ENCODE data around the gene NFATC1. TPM values are rescaled to one million over a fixed set of nuclear protein-coding genes. Genes with fewer than 3 reads are reported as not detected.

NFATC1 gene
- polyA plus RNA-seq, 1 donor from 2014 or later: 0.37 TPM

- Histone ChIP-seq H3K4me2 (ENCODE audit: low read length) (no peak overlapping the region), H3K9me3 (ENCODE audit: low read length) (no peaks in the 10 kb centered on the region), H3K27ac (ENCODE audit: low read length) (no peak overlapping the region), H3K4me3 (ENCODE audit: low read length) (no peak overlapping the region), H3K79me2 (replicated peaks; ENCODE audit: insufficient read depth, low read length) (no peaks in the 10 kb centered on the region), H3K36me3 (ENCODE audit: insufficient read depth, low read length) (no peaks in the 10 kb centered on the region), H4K20me1 (ENCODE audit: insufficient read depth) (no peaks in the 10 kb centered on the region), H3K27me3 (ENCODE audit: insufficient read depth, low read depth, low read length) (no peaks in the 10 kb centered on the region), H3K9me2 (ENCODE audit: insufficient read depth, low read length) (no peaks in the 10 kb centered on the region), H3F3A (ENCODE audit: insufficient read depth, low read length, poor library complexity, severe bottlenecking) (no peaks in the 10 kb centered on the region), H2AFZ (ENCODE audit: low read depth, low read length) (no peak overlapping the region), H3K9ac (ENCODE audit: low read length) (no peak overlapping the region)
- no peak for TF ChIP-seq TAF1 (IDR thresholded peaks at IDR 0.05; ENCODE audit: low read depth)
- no peak for TF ChIP-seq EP300 (conservative IDR thresholded peaks at IDR 0.05; ENCODE audit: poor library complexity, severe bottlenecking)
- no peak for TF ChIP-seq SMC3 (conservative IDR thresholded peaks at IDR 0.05; ENCODE audit: poor library complexity)
- no peak for TF ChIP-seq RAD21 (conservative IDR thresholded peaks at IDR 0.05)
- TF ChIP-seq MXI1 (conservative IDR thresholded peaks at IDR 0.05; ENCODE audit: poor library complexity, severe bottlenecking): no peak
- TF ChIP-seq POLR2AphosphoS5 (IDR thresholded peaks at IDR 0.05): no peak
- no peak for TF ChIP-seq CTCF (IDR thresholded peaks at IDR 0.05; ENCODE audit: poor library complexity, severe bottlenecking)
- TF ChIP-seq EZH2 (IDR thresholded peaks at IDR 0.05; ENCODE audit: borderline replicate concordance, insufficient read depth, low read length, poor library complexity, severe bottlenecking): no peak
- no peak for TF ChIP-seq REST (IDR thresholded peaks at IDR 0.05; ENCODE audit: borderline replicate concordance)
Measured at GRCh38 chr18:79453816-79454735, 58.3 kb downstream of the NFATC1 start.

- Histone ChIP-seq H3K9ac (ENCODE audit: low read length) (no peak overlapping the region), H3K4me3 (ENCODE audit: low read length) (no peak overlapping the region), H3K36me3 (ENCODE audit: insufficient read depth, low read length) (no peaks in the 10 kb centered on the region), H3K27ac (ENCODE audit: low read length) (no peak overlapping the region), H3F3A (ENCODE audit: insufficient read depth, low read length, poor library complexity, severe bottlenecking) (no peaks in the 10 kb centered on the region), H4K20me1 (ENCODE audit: insufficient read depth) (no peaks in the 10 kb centered on the region), H3K27me3 (ENCODE audit: insufficient read depth, low read depth, low read length) (no peaks in the 10 kb centered on the region), H3K9me2 (ENCODE audit: insufficient read depth, low read length) (no peaks in the 10 kb centered on the region), H3K4me2 (ENCODE audit: low read length) (no peak overlapping the region), H3K9me3 (ENCODE audit: low read length) (no peaks in the 10 kb centered on the region), H2AFZ (ENCODE audit: low read depth, low read length) (no peak overlapping the region), H3K79me2 (replicated peaks; ENCODE audit: insufficient read depth, low read length) (no peaks in the 10 kb centered on the region)
- TF ChIP-seq SMC3 (conservative IDR thresholded peaks at IDR 0.05; ENCODE audit: poor library complexity): no peak
- TF ChIP-seq EZH2 (IDR thresholded peaks at IDR 0.05; ENCODE audit: borderline replicate concordance, insufficient read depth, low read length, poor library complexity, severe bottlenecking): no peak
- TF ChIP-seq CTCF (IDR thresholded peaks at IDR 0.05; ENCODE audit: poor library complexity, severe bottlenecking): no peak
- no peak for TF ChIP-seq RAD21 (conservative IDR thresholded peaks at IDR 0.05)
- no peak for TF ChIP-seq POLR2AphosphoS5 (IDR thresholded peaks at IDR 0.05)
- no peak for TF ChIP-seq MXI1 (conservative IDR thresholded peaks at IDR 0.05; ENCODE audit: poor library complexity, severe bottlenecking)
Measured at GRCh38 chr18:79455261-79455660, 59.5 kb downstream of the NFATC1 start.
